Gastrocnemius medialis (tissue), 4 donors: ENCODE measurements around the gene TRAPPC2L.

Experiments
- CTCF ChIP-seq, 5 experiments: fragments of 450-650 bp in 3 of 5; fragments of 200-600 bp in 2 of 5; sonication (generic) in 2 of 5; IDR thresholded peaks in 4 of 5; conservative IDR thresholded peaks in 1 of 5; 1 replicate in 4 of 5; 2 replicates in 1 of 5; pipeline ENCODE4 v1.5.1; 2016 to 2019; ENCODE audit warnings: antibody characterized with exemption in 5 of 5, mild to moderate bottlenecking in 3 of 5, moderate library complexity in 3 of 5
- POLR2A ChIP-seq, 2 donors: fragments of 450-650 bp; IDR thresholded peaks; one replicate each; pipeline ENCODE4 v1.6.1; 2017; ENCODE audit warnings: antibody characterized with exemption in 2 of 2, mild to moderate bottlenecking in 2 of 2, moderate library complexity in 2 of 2

GRCh38 chr16:88905563-88905962, 48.6 kb downstream of the TRAPPC2L start:
- no peak for TF ChIP-seq POLR2A (IDR thresholded peaks at IDR 0.05)
- no peak for TF ChIP-seq CTCF (IDR thresholded peaks at IDR 0.05 in 4 of 5, conservative IDR thresholded peaks at IDR 0.05 in 1 of 5)
